ENCODE results near the gene KCNK7. TPM values are rescaled to one million over a fixed set of nuclear protein-coding genes. Genes with fewer than 3 reads are reported as not detected.

KCNK7 gene
- total RNA-seq, 2 donors from 2014 or later, result 0.66 to 1.0 TPM

GRCh38 chr11:65581928-65582327 lies 13.7 kb downstream of the KCNK7 start:
- intact Hi-C loops (cut with DNase I), result no loop called here
- Histone ChIP-seq H3K27me3 (no peaks in the 10 kb centered on the region), H3K4me1 (peaks cover 10% of the 10 kb centered on the region), H3K36me3 (replicated peaks in 1 of 2; ENCODE audit: insufficient read depth in 1 of 2, low read depth in 2 of 2) (peaks cover 0 to 1% of the 10 kb centered on the region in 2 donors), H3K9me3 (no peaks in the 10 kb centered on the region), H3K4me3 (no peak overlapping the region), H3K27ac (no peak overlapping the region)
- TF ChIP-seq CTCF (IDR thresholded peaks at IDR 0.05), result no peak
- TF ChIP-seq POLR2A (IDR thresholded peaks at IDR 0.05), result no peak
- ATAC-seq (no peak), DNase-seq (no peak)
- WGBS, 2 donors, result 89 to 100% methylated on average over 2 to 3 of the region's 3 CpGs

GRCh38 chr11:65580756-65581155 lies 14.8 kb downstream of the KCNK7 start:
- 95 to 96% methylated on average over 7 to 8 of the region's 8 CpGs for WGBS, 2 donors
- Histone ChIP-seq H3K36me3 (replicated peaks in 1 of 2; ENCODE audit: insufficient read depth in 1 of 2, low read depth in 2 of 2) (peaks cover 0 to 1% of the 10 kb centered on the region in 2 donors), H3K27ac (no peak overlapping the region), H3K4me3 (no peak overlapping the region), H3K9me3 (no peaks in the 10 kb centered on the region), H3K27me3 (no peaks in the 10 kb centered on the region), H3K4me1 (peaks cover 20% of the 10 kb centered on the region)
- TF ChIP-seq POLR2A (IDR thresholded peaks at IDR 0.05), result no peak
- TF ChIP-seq CTCF (IDR thresholded peaks at IDR 0.05), result no peak
- intact Hi-C loops (cut with DNase I), result no loop called here
- DNase-seq, result no peak
- no peak for ATAC-seq

- TF ChIP-seq CTCF (IDR thresholded peaks at IDR 0.05) (no peak), POLR2A (IDR thresholded peaks at IDR 0.05) (no peak)
- Histone ChIP-seq H3K4me3 (no peak overlapping the region), H3K36me3 (replicated peaks in 1 of 2; ENCODE audit: insufficient read depth in 1 of 2, low read depth in 2 of 2) (peaks cover 0 to 1% of the 10 kb centered on the region in 2 donors), H3K27ac (no peak overlapping the region), H3K27me3 (no peaks in the 10 kb centered on the region), H3K9me3 (no peaks in the 10 kb centered on the region), H3K4me1 (peaks cover 24% of the 10 kb centered on the region)
- no peak for DNase-seq
- intact Hi-C loops (cut with DNase I), result no loop called here
- WGBS, 2 donors, result 93% methylated on average over 16 of the region's 19 CpGs; no CpG with 5 or more reads in 1 of the 2 donors
- ATAC-seq, result no peak
Measured at GRCh38 chr11:65580031-65580692, 15.4 kb downstream of the KCNK7 start.

GRCh38 chr11:65579291-65579690 lies 16.3 kb downstream of the KCNK7 start:
- Histone ChIP-seq H3K36me3 (replicated peaks in 1 of 2; ENCODE audit: insufficient read depth in 1 of 2, low read depth in 2 of 2) (peaks cover 0 to 1% of the 10 kb centered on the region in 2 donors), H3K27ac (no peak overlapping the region), H3K9me3 (no peaks in the 10 kb centered on the region), H3K4me1 (peaks cover 33% of the 10 kb centered on the region), H3K4me3 (no peak overlapping the region), H3K27me3 (no peaks in the 10 kb centered on the region)
- WGBS, 2 donors, result 83 to 91% methylated on average over 4 of the region's 4 CpGs
- intact Hi-C loops (cut with DNase I), result no loop called here
- DNase-seq (no peak), ATAC-seq (no peak)
- TF ChIP-seq POLR2A (IDR thresholded peaks at IDR 0.05) (no peak), CTCF (IDR thresholded peaks at IDR 0.05) (no peak)

- intact Hi-C loops (cut with DNase I), result no loop called here
- no peak overlapping the region for H3K4me3 ChIP-seq
- DNase-seq (no peak), ATAC-seq (no peak)
- TF ChIP-seq CTCF (IDR thresholded peaks at IDR 0.05) (no peak), POLR2A (IDR thresholded peaks at IDR 0.05) (no peak)
- no peaks in the 10 kb centered on the region for H3K9me3 ChIP-seq
- H3K27me3 ChIP-seq, result no peaks in the 10 kb centered on the region
- H3K4me1 ChIP-seq, result peaks cover 37% of the 10 kb centered on the region
- H3K36me3 ChIP-seq (replicated peaks in 1 of 2; ENCODE audit: insufficient read depth in 1 of 2, low read depth in 2 of 2), result peaks cover 0 to 1% of the 10 kb centered on the region in 2 donors
- H3K27ac ChIP-seq, result no peak overlapping the region
- 71 to 83% methylated on average over 3 of the region's 3 CpGs for WGBS, 2 donors
Measured at GRCh38 chr11:65578667-65579066, 16.9 kb downstream of the KCNK7 start.

Measured in body of pancreas (tissue), 4 donors.